Measurements from ENCODE around the gene JSRP1. TPM values are rescaled to one million over a fixed set of nuclear protein-coding genes. Genes with fewer than 3 reads are reported as not detected.

The JSRP1 gene
- total and polyA plus RNA-seq, 10 of the 15 experiments (the other 5 are each of a cell fraction or from before 2014, with no cell fraction given): 0.41 to 0.91 (median 0.49) TPM; not detected in 7

DNA sequence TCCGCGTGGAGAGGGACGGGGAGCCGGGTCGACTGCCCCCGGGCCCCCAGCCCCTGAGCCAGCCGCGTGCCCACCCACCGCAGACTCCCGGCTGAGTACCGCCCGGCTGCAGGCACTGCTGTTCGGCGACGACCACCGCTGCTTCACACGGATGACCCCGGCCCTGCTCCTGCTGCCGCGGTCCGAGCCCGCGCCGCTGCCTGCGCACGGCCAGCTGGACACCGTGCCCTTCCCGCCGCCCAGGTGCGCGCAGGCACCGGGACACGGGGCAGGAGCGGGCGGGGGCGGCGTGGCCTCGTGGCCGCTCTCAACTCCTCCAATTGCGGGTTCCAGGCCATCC, 5.5 kb downstream of the JSRP1 start:
- TF ChIP-seq POU2F2 (IDR thresholded peaks at IDR 0.05; ENCODE audit: borderline replicate concordance, low read depth, low read length): no peak
- TF ChIP-seq CEBPB (IDR thresholded peaks at IDR 0.05; ENCODE audit: borderline replicate concordance in 1 of 2, low read depth in 2 of 2, low read length in 2 of 2): no peak
- TF ChIP-seq, protein P1, sequence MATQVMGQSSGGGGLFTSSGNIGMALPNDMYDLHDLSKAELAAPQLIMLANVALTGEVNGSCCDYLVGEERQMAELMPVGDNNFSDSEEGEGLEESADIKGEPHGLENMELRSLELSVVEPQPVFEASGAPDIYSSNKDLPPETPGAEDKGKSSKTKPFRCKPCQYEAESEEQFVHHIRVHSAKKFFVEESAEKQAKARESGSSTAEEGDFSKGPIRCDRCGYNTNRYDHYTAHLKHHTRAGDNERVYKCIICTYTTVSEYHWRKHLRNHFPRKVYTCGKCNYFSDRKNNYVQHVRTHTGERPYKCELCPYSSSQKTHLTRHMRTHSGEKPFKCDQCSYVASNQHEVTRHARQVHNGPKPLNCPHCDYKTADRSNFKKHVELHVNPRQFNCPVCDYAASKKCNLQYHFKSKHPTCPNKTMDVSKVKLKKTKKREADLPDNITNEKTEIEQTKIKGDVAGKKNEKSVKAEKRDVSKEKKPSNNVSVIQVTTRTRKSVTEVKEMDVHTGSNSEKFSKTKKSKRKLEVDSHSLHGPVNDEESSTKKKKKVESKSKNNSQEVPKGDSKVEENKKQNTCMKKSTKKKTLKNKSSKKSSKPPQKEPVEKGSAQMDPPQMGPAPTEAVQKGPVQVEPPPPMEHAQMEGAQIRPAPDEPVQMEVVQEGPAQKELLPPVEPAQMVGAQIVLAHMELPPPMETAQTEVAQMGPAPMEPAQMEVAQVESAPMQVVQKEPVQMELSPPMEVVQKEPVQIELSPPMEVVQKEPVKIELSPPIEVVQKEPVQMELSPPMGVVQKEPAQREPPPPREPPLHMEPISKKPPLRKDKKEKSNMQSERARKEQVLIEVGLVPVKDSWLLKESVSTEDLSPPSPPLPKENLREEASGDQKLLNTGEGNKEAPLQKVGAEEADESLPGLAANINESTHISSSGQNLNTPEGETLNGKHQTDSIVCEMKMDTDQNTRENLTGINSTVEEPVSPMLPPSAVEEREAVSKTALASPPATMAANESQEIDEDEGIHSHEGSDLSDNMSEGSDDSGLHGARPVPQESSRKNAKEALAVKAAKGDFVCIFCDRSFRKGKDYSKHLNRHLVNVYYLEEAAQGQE (IDR thresholded peaks at IDR 0.05; ENCODE audit: low read depth, low read length): no peak
- no peak for TF ChIP-seq NBN (IDR thresholded peaks at IDR 0.05)
- TF ChIP-seq TAF1 (IDR thresholded peaks at IDR 0.05; ENCODE audit: borderline replicate concordance, low read depth, low read length): no peak
- no peak for TF ChIP-seq BMI1 (IDR thresholded peaks at IDR 0.05; ENCODE audit: borderline replicate concordance)
- no peak for TF ChIP-seq BACH1 (IDR thresholded peaks at IDR 0.05; ENCODE audit: borderline replicate concordance)
- TF ChIP-seq ESRRA (IDR thresholded peaks at IDR 0.05; ENCODE audit: low read length): no peak
- no peak for TF ChIP-seq LARP7 (IDR thresholded peaks at IDR 0.05)
- TF ChIP-seq NFYA (IDR thresholded peaks at IDR 0.05; ENCODE audit: borderline replicate concordance, low read depth, low read length): no peak
- no peak for TF ChIP-seq ATF7 (IDR thresholded peaks at IDR 0.05; ENCODE audit: low read depth)
- no peak for ATAC-seq
- peaks cover 0 to 26% of the 10 kb centered on the region in 2 experiments; a peak in 2 of 4 replicates for H3K36me3 ChIP-seq (ENCODE audit: control insufficient read depth in 2 of 2, insufficient read depth in 2 of 2, low read length in 1 of 2)
- in situ Hi-C loops (cut with MboI): no loop called here
- H3K4me2 ChIP-seq (ENCODE audit: control insufficient read depth, insufficient read depth): no peak overlapping the region
- H3K27me3 ChIP-seq (replicated peaks in 1 of 2; ENCODE audit: control insufficient read depth in 2 of 2, insufficient read depth in 2 of 2, low read length in 1 of 2): peaks cover 14 to 19% of the 10 kb centered on the region in 2 experiments; a peak in 3 of 4 replicates
- WGBS (ENCODE audit: insufficient coverage, insufficient replicate concordance, low lambda C conversion rate, missing lambda C conversion rate): 51% methylated on average over 30 of the region's 40 CpGs
- ChIA-PET SMC1A (ENCODE audit: uncharacterized antibody, unreplicated experiment) (no interaction called here), RAD21 (ENCODE audit: unreplicated experiment) (no interaction called here), CTCF (no interaction called here), POLR2A (no interaction called here)
- FAIRE-seq: no peak
- no TSS peak for BruUV-seq (replicated peaks)
- no peak overlapping the region for H3K27ac ChIP-seq (ENCODE audit: control insufficient read depth, insufficient read depth)
- intact Hi-C loops (cut with micrococcal nuclease; ENCODE audit: unreplicated experiment): no loop called here
- no peaks in the 10 kb centered on the region; the same call in 1 of the 2 replicates for H3K4me1 ChIP-seq (ENCODE audit: control insufficient read depth, insufficient read depth, low read length)
- no peaks in the 10 kb centered on the region for H4K20me1 ChIP-seq (ENCODE audit: control insufficient read depth, insufficient read depth)
- no peak overlapping the region for H2AFZ ChIP-seq (ENCODE audit: control insufficient read depth, low read depth, low read length)
- H3K79me2 ChIP-seq (ENCODE audit: control insufficient read depth, insufficient read depth, low read length): no peaks in the 10 kb centered on the region
- H3K9ac ChIP-seq (ENCODE audit: control insufficient read depth, insufficient read depth, low read length): no peak overlapping the region
- DNase-seq (ENCODE audit: low read depth, low spot score): no peak
- H3K9me3 ChIP-seq (replicated peaks; ENCODE audit: control insufficient read depth, insufficient read depth, low read length): no peaks in the 10 kb centered on the region; the same call in 2 of the 3 replicates
- H3K4me3 ChIP-seq: no peak overlapping the region

All from GM12878 (cell line).